ENCODE results near the gene MAFG.

DNA sequence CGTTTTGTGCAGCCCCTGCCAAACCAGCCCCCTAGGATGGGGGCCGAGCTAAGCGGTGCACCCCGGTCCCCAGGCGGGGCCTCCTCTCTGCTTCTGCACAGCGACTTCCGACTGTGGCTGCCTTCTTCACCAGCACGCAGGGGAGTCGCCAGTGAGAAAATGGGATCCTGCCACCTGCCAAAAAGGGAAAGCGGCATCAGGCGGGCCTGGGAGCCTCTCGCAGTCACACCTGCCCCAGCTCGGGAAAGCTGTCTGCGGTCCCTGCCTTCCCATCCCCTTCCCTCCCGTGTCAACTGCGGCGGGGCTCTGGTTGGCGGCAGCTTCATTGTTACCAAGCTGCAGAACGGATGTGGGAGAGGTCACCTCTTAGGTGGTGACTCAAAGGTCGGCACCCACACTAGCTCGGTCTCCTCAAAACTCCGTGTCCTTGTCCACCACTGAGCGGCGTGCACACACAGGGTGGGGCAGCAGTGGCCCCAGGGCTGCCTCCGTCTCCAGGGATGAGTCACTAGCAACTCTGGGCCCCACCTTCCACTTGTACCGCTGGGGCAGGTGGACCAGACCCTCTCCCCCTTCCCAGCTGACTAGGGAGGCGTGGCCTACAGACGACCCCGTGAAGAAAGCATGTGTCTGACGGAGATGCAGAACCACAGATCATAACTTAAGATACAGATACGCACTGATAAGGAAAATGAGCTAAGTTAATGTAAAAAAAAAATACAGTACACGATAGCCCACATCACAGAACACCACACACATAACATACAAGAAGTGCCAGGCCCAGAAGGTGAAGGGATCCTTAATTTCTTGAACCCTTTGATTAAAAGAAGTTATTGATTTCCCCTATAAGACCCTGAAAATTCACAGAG lies 14.9 kb downstream of the MAFG start:
- TF ChIP-seq GATA2 (IDR thresholded peaks at IDR 0.05; ENCODE audit: low read depth, low read length) (no peak), GATA3 (IDR thresholded peaks at IDR 0.05; ENCODE audit: low read depth, low read length) (no peak)
